GM12878 (cell line): ENCODE results near the gene DUSP16. TPM values are rescaled to one million over a fixed set of nuclear protein-coding genes. Genes with fewer than 3 reads are reported as not detected.

Source experiments
- ATAC-seq: fragments of 200-7000 bp; cut with Tn5 transposase; 3 replicates; pipeline ENCODE4 v1.9.1; 2020; ENCODE audit warnings: mild to moderate bottlenecking, moderate library complexity
- BruUV-seq: library from RNA; stranded (reverse); fragments of 400-500 nt; replicated peaks from 2 replicates; lab custom pipeline; 2021; lab: Mats Ljungman, UMichigan
- CTCF ChIA-PET: fragments of 300-600 bp; sonication (Branson Sonifier 250); formaldehyde crosslinking; extraction: SDS; loops from one replicate; lab custom pipeline; 2021; ENCODE audit warnings: inconsistent platforms; lab: Yijun Ruan, JAX
- POLR2A ChIA-PET: fragments of 350-600 bp; formaldehyde crosslinking; extraction: SDS; loops from one replicate; lab custom pipeline; 2021; ENCODE audit warnings: inconsistent platforms; lab: Charles Lee
- RAD21 ChIA-PET: fragments of 300-600 bp; sonication (Branson Sonifier 250); formaldehyde crosslinking; loops from one replicate; lab custom pipeline; 2023; ENCODE audit warnings: antibody characterized with exemption; ENCODE audit not compliant: unreplicated experiment; lab: Charles Lee
- SMC1A ChIA-PET: fragments of 300-600 bp; sonication (Branson Sonifier 250); formaldehyde crosslinking; loops from one replicate; lab custom pipeline; 2023; ENCODE audit not compliant: unreplicated experiment, uncharacterized antibody; lab: Charles Lee
- DNase-seq: peaks from one replicate; pipeline ENCODE4 v3.0.0-alpha.2; 2011; ENCODE audit warnings: low read depth, low spot score
- FAIRE-seq: peaks from 3 replicates; lab custom pipeline; 2011; peaks lifted over from hg19 to GRCh38; lab: Jason Lieb, UNC
- H2AFZ ChIP-seq: 2 replicates; pipeline ENCODE4 v1.6.0; 2011; ENCODE audit warnings: low read depth, low read length, control low read depth; ENCODE audit not compliant: control insufficient read depth
- H3K27ac ChIP-seq: 2 replicates; pipeline ENCODE4 v1.5.1; 2011; ENCODE audit warnings: control low read depth; ENCODE audit not compliant: control insufficient read depth, insufficient read depth
- H3K27me3 ChIP-seq, 2 experiments: replicated peaks in 1 of 2; 2 replicates each; pipeline versions ENCODE4 v1.6.0 to v1.6.1; 2011; ENCODE audit warnings: low read length in 1 of 2; ENCODE audit not compliant: control insufficient read depth in 2 of 2, insufficient read depth in 2 of 2
- H3K36me3 ChIP-seq, 2 experiments: 2 replicates each; pipeline ENCODE4 v1.5.1; 2011; ENCODE audit warnings: low read length in 1 of 2; ENCODE audit not compliant: control insufficient read depth in 2 of 2, insufficient read depth in 2 of 2
- H3K4me1 ChIP-seq: 2 replicates; pipeline ENCODE4 v1.6.1; 2011; ENCODE audit warnings: mild to moderate bottlenecking, low read length, moderate library complexity, mixed read lengths; ENCODE audit not compliant: control insufficient read depth, insufficient read depth
- H3K4me2 ChIP-seq: 2 replicates; pipeline ENCODE4 v1.6.0; 2011; ENCODE audit warnings: control low read depth; ENCODE audit not compliant: control insufficient read depth, insufficient read depth
- H3K4me3 ChIP-seq: fragments of 200-600 bp; sonication (generic); 2 replicates; pipeline ENCODE4 v1.5.1; 2016
- H3K79me2 ChIP-seq: 2 replicates; pipeline ENCODE4 v1.6.0; 2011; ENCODE audit warnings: low read length; ENCODE audit not compliant: control insufficient read depth, insufficient read depth
- H3K9ac ChIP-seq: 2 replicates; pipeline ENCODE4 v1.8.0; 2011; ENCODE audit warnings: low read length, control low read depth, mixed read lengths; ENCODE audit not compliant: control insufficient read depth, insufficient read depth
- H3K9me3 ChIP-seq: replicated peaks from 3 replicates; pipeline ENCODE4 v1.5.1; 2011; ENCODE audit warnings: mild to moderate bottlenecking, low read length; ENCODE audit not compliant: control insufficient read depth, insufficient read depth
- H4K20me1 ChIP-seq: 2 replicates; pipeline ENCODE4 v1.6.0; 2011; ENCODE audit not compliant: control insufficient read depth, insufficient read depth
- BMI1 ChIP-seq: fragments of 450-650 bp; IDR thresholded peaks from 2 replicates; pipeline ENCODE4 v1.6.1; 2016; ENCODE audit warnings: mild to moderate bottlenecking, moderate library complexity, borderline replicate concordance
- CHD4 ChIP-seq: fragments of 200-600 bp; sonication (generic); IDR thresholded peaks from 2 replicates; pipeline ENCODE4 v1.6.1; 2016; ENCODE audit warnings: mild to moderate bottlenecking
- CREB1 ChIP-seq: IDR thresholded peaks from 2 replicates; pipeline ENCODE4 v1.6.1; 2012; ENCODE audit warnings: low read depth, mild to moderate bottlenecking, inconsistent platforms
- ETV6 ChIP-seq, 2 experiments: fragments of 450-650 bp in 1 of 2; IDR thresholded peaks in 1 of 2; conservative IDR thresholded peaks in 1 of 2; 2 replicates each; pipeline ENCODE4 v1.6.1; 2014; ENCODE audit warnings: antibody characterized with exemption in 1 of 2, borderline replicate concordance in 1 of 2, low read depth in 1 of 2, mild to moderate bottlenecking in 1 of 2, moderate library complexity in 1 of 2
- EZH2 ChIP-seq: IDR thresholded peaks from 2 replicates; pipeline ENCODE4 v1.6.1; 2012; ENCODE audit warnings: low read depth, mild to moderate bottlenecking, control low read depth, inconsistent platforms, low read length, borderline replicate concordance; ENCODE audit not compliant: control insufficient read depth
- HCFC1 ChIP-seq: fragments of 150-350 bp; IDR thresholded peaks from 2 replicates; pipeline ENCODE4 v1.6.1; 2014; ENCODE audit warnings: low read length
- NFYB ChIP-seq: IDR thresholded peaks from 2 replicates; pipeline ENCODE4 v1.6.1; 2011; ENCODE audit warnings: low read depth, mild to moderate bottlenecking, low read length, improper control_type of control experiment, moderate library complexity; ENCODE audit not compliant: insufficient read depth
- PAX8 ChIP-seq: fragments of 450-650 bp; IDR thresholded peaks from 2 replicates; pipeline ENCODE4 v1.6.1; 2017; ENCODE audit warnings: mild to moderate bottlenecking, moderate library complexity
- POLR2AphosphoS5 ChIP-seq: IDR thresholded peaks from 2 replicates; pipeline ENCODE4 v1.6.1; 2011; ENCODE audit warnings: mild to moderate bottlenecking, low read length, inconsistent platforms
- REST ChIP-seq: IDR thresholded peaks from 2 replicates; pipeline ENCODE4 v1.6.1; 2012; ENCODE audit warnings: mild to moderate bottlenecking, low read depth, low read length
- TARDBP ChIP-seq: IDR thresholded peaks from 2 replicates; pipeline ENCODE4 v1.6.1; 2016; ENCODE audit warnings: borderline replicate concordance
- YBX1 ChIP-seq: fragments of 450-650 bp; IDR thresholded peaks from 2 replicates; pipeline ENCODE4 v1.6.1; 2016; ENCODE audit warnings: antibody characterized with exemption
- ZNF622 ChIP-seq: fragments of 450-650 bp; IDR thresholded peaks from 2 replicates; pipeline ENCODE4 v1.6.1; 2017; ENCODE audit warnings: mild to moderate bottlenecking, inconsistent platforms
- WGBS: methylation state at CpG from one replicate; pipeline ENCODE4 v1.1.6; 2016; ENCODE audit warnings: low lambda C conversion rate; ENCODE audit not compliant: insufficient replicate concordance, insufficient coverage; ENCODE audit errors: missing lambda C conversion rate; 5-methylcytosine and 5-hydroxymethylcytosine counted together
- in situ Hi-C: fragments of 300-500 bp; cut with MboI; formaldehyde crosslinking; loops from 9 replicates; pipeline ENCODE4 v1.14.3; 2018; ENCODE audit warnings: mixed read lengths
- intact Hi-C: fragments of 100-400 bp; cut with micrococcal nuclease; formaldehyde crosslinking; loops from one replicate; pipeline ENCODE4 v1.14.2; 2022; ENCODE audit not compliant: unreplicated experiment
- polyA plus RNA-seq, 11 experiments: library from polyadenylated mRNA; depleted of rRNA in 4 of 11; unstranded in 6 of 11; stranded (reverse) in 5 of 11; fragments of >200 nt; fragmentation: Nextera tagmentation in 4 of 11; fragmentation: Illumina TruSeq in 1 of 11; extraction: Ambion mirVana in 4 of 11; extraction: Trizol in 1 of 11; gene quantifications; 1 replicate in 1 of 11; 2 replicates in 10 of 11; pipeline versions ENCODE4 v1.2.1 to v1.2.3, GENCODE V29; 2011 to 2016; ENCODE audit warnings: inconsistent platforms in 2 of 11, missing spikeins in 2 of 11, low read depth in 1 of 11
- total RNA-seq, 4 experiments: library from RNA; depleted of rRNA in 3 of 4; stranded (reverse); fragments of >200 nt in 3 of 4; fragmentation: Illumina TruSeq in 1 of 4; extraction: Trizol in 1 of 4; gene quantifications; 2 replicates each; pipeline versions ENCODE4 v1.2.1 to v1.2.3, GENCODE V29; 2013 to 2021

Gene DUSP16
- total and polyA plus RNA-seq, 10 of the 15 experiments (the other 5 are each of a cell fraction or from before 2014, with no cell fraction given): 3.9 to 75.3 (median 26.8) TPM

- ChIA-PET RAD21 (interaction anchor here (0.9 kb wide), 1 partner anchor 9 kb away, joined by 3 read pairs; no protein-coding TSS in a partner anchor), SMC1A (interaction anchor here (0.7 to 1.2 kb wide), 3 partner anchors 9 to 174 kb away, joined by 3 to 4 read pairs (median 4); partner anchors contain the start of gene CREBL2), POLR2A (interaction anchor here (1.4 kb wide), 1 partner anchor 11 kb away, joined by 4 read pairs; no protein-coding TSS in a partner anchor), CTCF (interaction anchor here (0.7 to 2.3 kb wide), 2 partner anchors 10 to 127 kb away, joined by 4 read pairs; no protein-coding TSS in a partner anchor)
- H2AFZ ChIP-seq: no peak overlapping the region
- H3K9ac ChIP-seq: no peak overlapping the region
- BruUV-seq: no TSS peak
- TF ChIP-seq CREB1 (no peak), HCFC1 (no peak), BMI1 (no peak)
- H4K20me1 ChIP-seq: no peaks in the 10 kb centered on the region
- DNase-seq (no peak), ATAC-seq (no peak), FAIRE-seq (no peak)
- H3K27me3 ChIP-seq: no peaks in the 10 kb centered on the region
- no peak overlapping the region for H3K4me2 ChIP-seq
- H3K4me3 ChIP-seq: no peak overlapping the region
- WGBS: 93% methylated on average over 2 of the region's 2 CpGs
- H3K79me2 ChIP-seq: no peaks in the 10 kb centered on the region
- no peaks in the 10 kb centered on the region for H3K4me1 ChIP-seq
- H3K36me3 ChIP-seq: peaks cover 0 to 14% of the 10 kb centered on the region in 2 experiments; a peak in 3 of 4 replicates
- intact Hi-C loops (no loop called here), in situ Hi-C loops (no loop called here)
- H3K27ac ChIP-seq: no peak overlapping the region
- H3K9me3 ChIP-seq: peaks cover 2% of the 10 kb centered on the region; the same call in 1 of the 3 replicates
Observed at GRCh38 chr12:12436831-12437345, 125.8 kb downstream of the DUSP16 start.

GRCh38 chr12:12433203-12433731 lies 129.4 kb downstream of the DUSP16 start:
- no peak overlapping the region for H3K4me3 ChIP-seq
- no peak overlapping the region for H3K9ac ChIP-seq
- H3K79me2 ChIP-seq: no peaks in the 10 kb centered on the region; the same call in 1 of the 2 replicates
- POLR2A ChIA-PET: interaction anchor here (0.5 to 2.4 kb wide), 6 partner anchors 40 to 259 kb away, joined by 3 to 5 read pairs (median 4); no protein-coding TSS in a partner anchor
- H3K27me3 ChIP-seq: no peaks in the 10 kb centered on the region
- H4K20me1 ChIP-seq: no peaks in the 10 kb centered on the region
- H3K4me1 ChIP-seq: peaks cover 11% of the 10 kb centered on the region
- intact Hi-C loops: no loop called here
- WGBS: 98% methylated on average over 3 of the region's 4 CpGs
- RAD21 ChIA-PET: interaction anchor here (0.6 to 2.2 kb wide), 8 partner anchors 9 to 76 kb away, joined by 3 to 7 read pairs (median 4); no protein-coding TSS in a partner anchor
- no peak overlapping the region for H2AFZ ChIP-seq
- no peak overlapping the region for H3K4me2 ChIP-seq
- peaks cover 0 to 14% of the 10 kb centered on the region in 2 experiments; a peak in 3 of 4 replicates for H3K36me3 ChIP-seq
- no peak overlapping the region for H3K27ac ChIP-seq
- CTCF ChIA-PET: interaction anchor here (0.8 to 1.7 kb wide), 7 partner anchors 11 to 175 kb away, joined by 3 to 4 read pairs (median 3); no protein-coding TSS in a partner anchor
- BruUV-seq: no TSS peak
- DNase-seq (no peak), ATAC-seq (no peak), FAIRE-seq (no peak)
- SMC1A ChIA-PET: interaction anchor here (0.6 to 3.3 kb wide), 10 partner anchors 11 to 704 kb away, joined by 3 to 15 read pairs (median 3); no protein-coding TSS in a partner anchor
- in situ Hi-C loops: no loop called here
- peaks cover 2% of the 10 kb centered on the region; the same call in 1 of the 3 replicates for H3K9me3 ChIP-seq
- TF ChIP-seq POLR2AphosphoS5 (no peak), ZNF622 (no peak), PAX8 (no peak), NFYB (no peak), REST (no peak), EZH2 (no peak), YBX1 (no peak), CHD4 (no peak), TARDBP (no peak), ETV6 (conservative IDR thresholded peaks at IDR 0.05 in 1 of 2, IDR thresholded peaks at IDR 0.05 in 1 of 2; ENCODE audit: borderline replicate concordance in 1 of 2, low read depth in 1 of 2) (no peak)
